T-helper 2 cell treated with Interferon-gamma antibody and Interleukin-4, amounts not matched to agents 100 ng/mL and 5 ng/mL, for 36 hours (primary cell): ENCODE data around the gene NOX3. TPM values are rescaled to one million over a fixed set of nuclear protein-coding genes. Genes with fewer than 3 reads are reported as not detected.
"Not testable (repeated sequence)": the region's sequence is repeated elsewhere in the genome, so short reads cannot be mapped to it uniquely, and the experiment has no call there.

Experiments
- intact Hi-C: fragments of 100-400 bp; cut with micrococcal nuclease; formaldehyde crosslinking; loops from one replicate; pipeline ENCODE4 v1.15.1; 2023
- total RNA-seq: library from RNA; stranded (reverse); gene quantifications from 2 replicates; pipeline ENCODE4 v1.2.3, GENCODE V29; 2022

Gene NOX3
- total RNA-seq, 1 donor from 2014 or later: not detected

DNA sequence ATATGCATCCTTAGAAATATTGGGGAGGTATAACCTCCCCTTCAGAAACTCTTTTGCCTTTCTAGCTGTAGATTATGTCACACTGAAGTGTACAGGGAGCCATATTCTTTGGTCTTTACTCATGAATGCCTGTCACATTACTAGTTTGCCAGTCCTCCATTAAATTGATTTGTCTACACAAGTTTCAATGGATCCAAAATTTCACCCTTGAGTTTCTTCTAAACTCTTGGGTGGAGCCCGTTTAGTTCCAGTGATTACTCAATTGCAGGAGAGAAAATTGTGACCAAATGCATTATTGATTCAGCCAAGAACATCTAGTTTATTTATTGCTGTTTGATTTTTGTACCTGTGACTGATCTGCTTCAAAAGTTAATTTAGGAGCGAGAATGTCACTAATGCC, 81.0 kb downstream of the NOX3 start:
- intact Hi-C loops: no loop called here

DNA sequence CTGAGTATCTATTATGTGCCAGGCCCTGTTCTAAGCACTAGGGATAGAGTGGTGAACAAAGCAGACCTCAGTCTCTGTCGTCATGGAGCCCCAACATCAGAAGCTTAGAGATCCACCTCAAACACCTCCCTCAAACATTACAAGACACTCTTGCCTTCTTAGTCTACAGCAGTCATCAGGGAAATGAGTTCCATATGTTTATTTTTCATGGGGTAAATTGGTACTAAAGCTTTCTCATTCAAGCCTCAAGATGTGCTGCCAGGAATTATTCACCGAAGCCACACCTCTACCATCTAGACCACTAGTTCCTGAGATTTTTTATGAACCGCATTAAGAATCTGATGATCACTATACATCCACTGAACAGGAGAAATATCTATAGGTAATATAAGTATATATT, 82.4 kb downstream of the NOX3 start:
- intact Hi-C loops: no loop called here

DNA sequence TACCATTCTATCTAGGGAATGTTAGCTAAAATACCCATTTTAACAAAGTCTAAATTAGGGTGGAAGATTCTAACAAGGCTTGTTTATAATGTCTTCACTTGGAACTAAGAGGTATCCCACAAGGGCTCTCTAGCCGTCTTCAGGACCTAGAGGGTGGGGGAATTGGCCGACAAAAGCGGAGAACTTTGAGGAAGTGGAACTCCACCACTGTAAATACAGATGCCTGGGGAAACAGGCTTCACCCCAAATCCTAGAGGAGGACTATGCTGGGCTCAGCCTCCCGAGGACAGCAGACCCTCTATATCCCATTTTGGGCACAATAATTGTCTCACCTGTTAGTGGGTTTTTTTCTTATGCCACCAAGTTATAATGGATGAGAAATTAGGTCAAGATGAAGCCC, 83.4 kb downstream of the NOX3 start:
- intact Hi-C loops: no loop called here

DNA sequence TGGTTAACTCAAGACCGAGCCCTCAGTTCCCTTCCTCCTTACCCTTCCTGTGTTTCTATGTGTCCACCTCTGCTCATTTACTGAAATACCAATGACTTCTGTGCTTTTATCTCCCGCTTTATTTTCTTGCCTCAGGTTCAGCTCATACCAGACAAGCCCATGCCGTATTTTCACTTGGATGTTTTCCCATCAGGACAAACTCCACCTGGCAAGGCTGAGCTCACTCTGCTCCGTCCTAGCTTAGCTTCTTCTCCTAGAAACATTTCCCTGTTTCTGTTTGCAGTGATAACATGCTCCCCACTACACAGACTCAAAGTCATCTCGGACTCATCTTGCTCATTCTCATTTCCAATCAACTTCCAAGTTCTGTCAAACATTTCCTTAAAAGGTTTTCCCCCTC, 84.4 kb downstream of the NOX3 start:
- intact Hi-C loops: no loop called here

DNA sequence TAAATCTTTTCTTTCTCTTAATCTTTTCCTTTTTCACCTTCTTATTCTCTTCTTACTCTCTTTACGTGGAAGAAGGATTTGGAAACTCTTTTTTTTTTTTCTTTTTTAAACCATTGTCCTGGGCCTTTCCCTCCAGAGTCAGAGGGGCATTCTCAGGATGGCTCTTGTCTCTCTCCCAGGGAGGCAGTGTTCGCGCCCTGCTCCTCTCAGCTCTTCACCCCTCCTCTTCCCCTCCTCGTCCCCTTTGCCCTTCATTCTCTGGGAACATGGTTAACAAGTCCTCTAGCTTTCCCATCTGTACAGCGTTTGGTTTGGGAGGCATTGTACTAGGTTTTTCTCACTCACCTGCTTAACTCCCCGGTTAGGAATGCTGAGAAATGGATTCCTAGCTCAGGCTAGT, 89.3 kb downstream of the NOX3 start:
- intact Hi-C loops: no loop called here

DNA sequence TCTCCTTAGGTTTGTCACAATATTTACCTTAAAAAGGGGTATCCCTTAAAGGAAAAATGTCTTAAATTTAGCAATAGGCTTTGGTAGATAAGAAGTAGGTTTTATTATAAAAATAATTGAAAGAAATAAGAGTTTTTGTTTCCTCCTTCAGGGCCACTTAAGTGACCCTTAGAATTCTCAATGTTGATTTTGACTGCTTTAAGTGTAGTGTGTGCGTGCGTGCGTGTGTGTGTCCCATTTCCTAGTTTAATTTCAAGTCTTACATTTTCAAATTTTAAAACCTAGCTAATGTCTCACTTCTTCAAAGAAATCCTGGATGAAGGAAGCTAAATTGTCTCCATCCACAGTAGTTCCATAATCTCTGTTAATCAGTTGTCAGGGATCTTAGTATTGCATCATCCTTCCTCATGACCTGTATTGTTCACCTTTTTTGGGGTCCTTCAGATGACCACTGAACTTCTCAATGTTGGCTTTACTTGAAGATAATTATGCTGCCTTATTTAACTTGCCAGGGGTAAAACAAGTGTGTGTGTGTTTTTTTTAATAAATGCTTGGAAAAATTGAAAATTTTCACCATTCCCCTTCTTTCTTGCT, 90.7 kb downstream of the NOX3 start:
- intact Hi-C loops: no loop called here

DNA sequence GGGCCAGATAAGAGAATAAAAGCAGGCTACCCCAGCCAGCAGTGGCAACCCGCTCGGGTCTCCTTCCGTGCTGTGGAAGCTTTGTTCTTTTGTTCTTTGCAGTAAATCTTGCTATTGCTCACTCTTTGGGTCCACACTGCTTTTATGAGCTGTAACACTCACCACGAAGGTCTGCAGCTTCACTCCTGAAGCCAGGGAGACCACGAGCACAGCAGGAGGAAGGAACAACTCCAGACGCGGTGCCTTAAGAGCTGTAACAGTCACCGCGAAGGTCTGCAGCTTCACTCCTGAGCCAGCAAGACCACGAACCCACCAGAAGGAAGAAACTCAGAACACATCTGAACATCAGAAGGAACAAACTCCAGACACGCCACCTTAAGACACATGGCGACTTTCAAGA, 91.6 kb downstream of the NOX3 start:
- intact Hi-C loops: not testable (repeated sequence)

DNA sequence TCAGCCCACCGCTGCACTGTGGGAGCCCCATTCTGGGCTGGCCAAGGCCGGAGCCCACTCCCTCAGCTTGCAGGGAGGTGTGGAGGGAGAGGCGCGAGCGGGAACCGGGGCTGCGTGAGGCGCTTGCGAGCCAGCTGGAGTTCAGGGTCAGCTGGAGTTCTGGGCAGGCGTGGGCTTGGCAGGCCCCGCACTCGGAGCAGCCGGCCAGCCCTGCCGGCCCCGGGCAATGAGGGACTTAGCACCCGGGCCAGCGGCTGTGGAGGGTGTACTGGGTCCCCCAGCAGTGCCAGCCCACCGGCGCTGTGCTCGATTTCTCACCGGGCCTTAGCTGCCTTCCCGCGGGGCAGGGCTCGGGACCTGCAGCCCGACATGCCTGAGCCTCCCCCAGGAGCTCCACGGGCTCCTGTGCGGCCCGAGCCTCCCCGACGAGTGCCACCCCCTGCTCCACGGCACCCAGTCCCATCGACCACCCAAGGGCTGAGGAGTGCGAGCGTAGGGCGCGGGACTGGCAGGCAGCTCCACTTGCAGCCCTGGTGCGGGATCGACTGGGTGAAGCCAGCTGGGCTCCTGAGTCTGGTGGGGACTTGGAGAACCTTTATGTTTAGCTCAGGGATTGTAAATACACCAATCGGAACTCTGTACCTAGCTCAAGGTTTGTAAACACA, 92.5 kb downstream of the NOX3 start:
- intact Hi-C loops: not testable (repeated sequence)

DNA sequence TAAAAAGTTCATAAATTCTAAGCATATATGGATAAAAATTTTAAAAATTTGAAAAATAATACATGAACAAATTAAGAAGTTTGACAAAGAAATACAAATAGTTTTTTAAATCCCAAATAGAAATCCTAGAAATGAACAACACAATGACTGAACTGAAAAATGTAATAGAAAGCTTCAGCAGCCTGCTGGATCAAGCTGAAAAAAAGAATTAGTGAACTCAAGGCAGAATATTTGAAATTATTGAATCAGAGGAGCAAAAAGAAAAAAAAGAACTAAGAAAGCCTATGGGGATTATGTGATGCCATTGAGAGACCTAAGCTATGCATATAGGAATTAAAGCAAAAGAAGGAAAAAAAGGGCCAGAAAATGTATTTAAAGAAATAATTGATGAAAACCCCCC, 101.5 kb downstream of the NOX3 start:
- intact Hi-C loops: no loop called here

DNA sequence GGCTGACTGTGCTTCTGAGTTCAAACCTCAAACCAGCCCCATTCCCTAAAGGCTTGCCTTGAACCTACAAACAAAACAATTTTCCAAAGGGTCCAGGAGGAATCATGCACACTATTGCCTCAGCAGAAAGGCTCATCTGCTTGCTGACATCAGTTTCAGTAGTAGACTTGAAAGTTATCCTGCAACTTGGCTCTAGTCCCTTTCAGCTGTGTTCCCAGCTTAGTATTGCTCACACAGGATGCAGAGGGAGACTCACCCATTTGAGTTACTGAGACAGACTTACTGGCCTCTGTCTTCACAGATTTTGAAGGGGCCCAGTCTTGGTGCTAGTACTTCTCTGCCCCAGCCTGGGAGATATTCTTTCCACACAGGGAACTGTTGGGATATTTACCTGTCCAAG, 102.8 kb downstream of the NOX3 start:
- intact Hi-C loops: no loop called here

DNA sequence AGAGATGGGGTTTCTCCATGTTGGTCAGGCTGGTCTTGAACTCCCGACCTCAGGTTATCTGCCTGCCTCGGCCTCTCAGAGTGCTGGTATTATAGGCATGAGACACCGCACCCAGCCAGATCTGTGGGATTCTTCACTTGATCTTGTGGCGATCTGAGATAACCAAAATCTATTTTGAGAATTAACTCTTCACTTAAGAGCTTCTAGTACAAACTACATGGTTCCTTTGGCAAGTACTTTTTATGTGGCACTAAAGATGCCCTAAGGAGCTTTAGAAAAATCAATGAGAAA, 103.6 kb downstream of the NOX3 start:
- intact Hi-C loops: no loop called here

DNA sequence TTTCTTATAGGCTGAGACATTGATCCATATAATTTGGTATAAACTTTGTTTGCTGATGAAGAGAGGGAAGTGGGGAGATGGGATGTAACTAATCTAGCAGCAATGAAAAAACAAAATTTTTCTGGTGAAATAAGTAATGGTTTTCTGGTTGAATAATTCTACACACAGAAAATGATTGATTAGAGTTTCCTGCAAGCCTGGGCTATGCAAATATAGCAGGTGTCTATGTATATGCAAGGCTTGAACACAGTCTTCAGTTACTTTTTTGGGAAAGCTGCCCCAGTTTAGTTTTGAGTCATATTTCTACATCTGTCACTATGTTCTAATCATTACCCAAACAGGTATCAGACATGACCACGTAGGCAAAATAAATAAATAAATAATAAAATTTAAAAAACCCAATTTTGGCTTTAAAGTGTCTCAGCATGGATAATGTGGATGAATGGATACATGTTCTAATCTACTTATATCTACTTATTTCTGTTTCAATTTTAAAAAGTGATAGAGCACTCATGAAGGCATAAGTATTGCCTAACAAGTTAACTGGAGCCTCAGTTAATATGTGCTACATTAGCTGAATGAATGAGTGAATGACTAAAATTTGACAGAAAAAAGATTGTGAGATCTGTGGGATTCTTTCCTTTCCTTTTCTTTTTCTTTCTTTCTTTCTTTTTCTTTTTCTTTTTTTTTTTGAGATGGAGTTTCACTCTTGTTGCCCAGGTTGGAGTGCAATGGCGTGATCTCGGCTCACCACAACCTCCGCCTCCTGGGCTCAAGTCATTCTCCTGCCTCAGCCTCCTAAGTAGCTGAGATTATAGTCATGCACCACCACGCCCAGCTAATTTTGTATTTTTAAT, 104.1 kb downstream of the NOX3 start:
- intact Hi-C loops: no loop called here

DNA sequence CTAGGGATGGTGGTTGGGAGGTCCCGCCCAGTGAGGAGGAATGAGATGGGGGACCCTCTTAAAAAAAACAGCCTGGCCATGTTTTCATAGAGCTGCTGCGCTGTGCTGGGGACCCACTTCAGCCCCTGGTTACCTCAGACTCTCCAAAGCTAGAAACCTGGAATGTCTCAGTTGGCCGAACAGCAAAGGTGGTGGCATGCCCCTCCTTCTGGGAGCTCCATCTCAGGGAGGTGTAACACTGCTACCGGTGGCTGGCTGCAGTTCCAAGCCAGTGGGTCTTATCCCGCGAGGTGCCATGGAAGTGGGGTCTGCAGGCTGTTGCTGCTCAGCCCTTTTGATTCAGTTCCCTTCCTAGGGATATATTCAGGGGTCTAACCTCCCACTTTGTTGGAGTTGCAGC, 105.7 kb downstream of the NOX3 start:
- intact Hi-C loops: no loop called here

DNA sequence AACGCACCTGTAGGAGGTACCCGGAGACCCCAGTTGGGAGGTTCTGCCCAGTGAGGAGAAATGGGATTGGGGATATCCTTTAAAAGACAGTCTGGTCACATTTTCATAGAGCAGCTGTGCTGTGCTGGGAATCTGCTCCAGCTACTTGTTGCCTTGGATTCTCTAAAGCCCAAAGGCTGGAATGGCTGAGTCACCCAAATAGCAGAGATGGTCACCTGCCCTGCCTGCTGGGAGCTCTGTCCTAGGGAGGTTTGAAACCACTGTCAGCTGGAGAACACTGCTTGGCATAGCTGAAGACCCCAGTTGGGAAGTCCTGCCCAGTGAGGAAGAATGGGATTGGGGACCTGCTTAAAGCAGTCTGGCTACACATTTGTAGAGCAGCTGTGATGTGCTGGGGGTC, 106.5 kb downstream of the NOX3 start:
- intact Hi-C loops: no loop called here

DNA sequence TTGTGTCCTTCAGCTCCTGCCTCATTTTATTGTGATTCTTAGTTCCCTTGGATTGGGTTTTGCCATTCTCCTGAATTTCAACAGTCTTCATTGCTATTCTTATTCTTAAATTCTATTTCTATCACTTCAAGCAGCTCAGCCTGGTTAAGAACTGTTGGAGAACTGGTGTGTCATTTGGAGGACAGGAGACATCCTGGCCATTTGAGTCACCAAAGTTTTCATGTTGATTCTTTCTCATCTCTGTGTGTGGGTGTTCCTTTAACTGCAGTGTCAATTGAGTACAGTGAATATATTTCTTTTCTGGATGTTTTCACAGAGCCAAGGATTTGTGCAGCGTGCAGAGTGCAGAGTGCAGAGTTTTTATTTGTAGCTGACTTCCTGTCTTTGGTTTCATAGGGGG, 107.8 kb downstream of the NOX3 start:
- intact Hi-C loops: no loop called here

DNA sequence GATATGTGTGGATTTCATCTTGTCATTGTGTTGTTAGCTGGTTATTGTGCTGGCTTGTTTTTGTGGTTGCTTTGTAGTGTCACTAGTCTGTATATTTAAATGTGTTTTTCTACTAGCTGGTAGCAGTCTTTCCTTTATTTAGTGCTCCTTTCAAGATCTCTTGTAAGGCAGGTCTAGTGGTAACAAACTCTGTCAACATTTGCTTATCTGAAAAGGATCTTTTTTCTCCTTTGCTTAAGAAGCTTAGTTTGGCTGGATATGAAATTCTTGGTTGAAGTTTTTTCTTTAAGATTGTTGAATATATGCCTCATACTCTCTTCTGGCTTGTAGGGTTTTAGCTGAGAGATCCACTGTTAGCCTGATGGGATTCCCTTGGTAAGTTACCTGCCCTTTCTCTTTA, 108.7 kb downstream of the NOX3 start:
- intact Hi-C loops: no loop called here

Other genes starting within 250 kb of the NOX3 start
- gene CLDN20, start 191.8 kb downstream of the NOX3 start, total RNA-seq: not detected in 2 replicates
- gene TFB1M, start 141.4 kb downstream of the NOX3 start, total RNA-seq: 20.9 and 24.6 TPM in 2 replicates